Mucosa of descending colon (tissue), 3 donors: Measurements from ENCODE around the gene ACVR1B. TPM values are rescaled to one million over a fixed set of nuclear protein-coding genes. Genes with fewer than 3 reads are reported as not detected.

Source experiments
- ATAC-seq: fragments of 200-7000 bp; cut with Tn5 transposase; one replicate; pipeline ENCODE4 v1.9.1; 2020; ENCODE audit warnings: mild to moderate bottlenecking, moderate library complexity
- DNase-seq, 3 donors: peaks; one replicate each; pipeline ENCODE4 v3.0.0-alpha.2; 2020
- H3K36me3 ChIP-seq: fragments of 200-600 bp; one replicate; pipeline ENCODE4 v1.8.0; 2021; ENCODE audit warnings: low read depth, mild to moderate bottlenecking
- H3K4me1 ChIP-seq: fragments of 200-600 bp; one replicate; pipeline ENCODE4 v1.8.0; 2021; ENCODE audit warnings: low read depth, mild to moderate bottlenecking
- H3K4me3 ChIP-seq: fragments of 200-600 bp; one replicate; pipeline ENCODE4 v1.8.0; 2021; ENCODE audit warnings: mild to moderate bottlenecking
- H3K9me3 ChIP-seq: fragments of 200-600 bp; one replicate; pipeline ENCODE4 v1.8.0; 2021; ENCODE audit warnings: mild to moderate bottlenecking
- intact Hi-C, 2 donors: fragments of 100-400 bp; cut with DNase I in 1 of 2; cut with micrococcal nuclease in 1 of 2; formaldehyde crosslinking; loops; one replicate each; pipeline versions ENCODE4 v1.11.0 to v1.11.1; 2022; cut with DNase I, micrococcal nuclease
- long read RNA-seq, 2 donors: library from polyadenylated mRNA; unstranded; transcript quantifications; one replicate each; pipeline ENCODE4 v2.0.0, GENCODE V29; 2019 to 2021
- total RNA-seq, 3 donors: library from RNA; stranded (reverse); fragmentation: NEBNext Ultra II Directional in 2 of 3; extraction: Animal tissue kit (Norgen Biotek cat#: 25700) in 2 of 3; gene quantifications; one replicate each; pipeline versions ENCODE4 v1.2.1 to v1.2.4, GENCODE V29; 2021 to 2023
- TF ChIP-seq, protein P1 (sequence below): fragments of 200-600 bp; IDR thresholded peaks from one replicate; pipeline ENCODE4 v1.8.0; 2022; ENCODE audit warnings: antibody characterized with exemption, mild to moderate bottlenecking
- donor health status: DM: no; HTN: no; CAD: no; lungs with moderate emphysema.
- donor health status: DM: no; HTN: no; CAD: no.
- donor health status: DM: no; HTN: yes; CAD: no.

ACVR1B gene
- 10 to 100 TPM; 42.4 to 95.7 (median 77.3) TPM for total RNA-seq
- long read RNA-seq, donor 1, full-length matches to known transcripts = 5 of 8 reads
- long read RNA-seq, donor 1, partial matches to known transcripts = 1 of 8 reads
- long read RNA-seq, donor 1, other reads (novel, unspliced or antisense) = 2 of 8 reads
- long read RNA-seq, donor 2, partial matches to known transcripts = 2 of 6 reads
- long read RNA-seq, donor 2, other reads (novel, unspliced or antisense) = 4 of 6 reads

GRCh38 chr12:51951199-51951842, at the start of gene ACVR1B:
Gene ACVR1B (plus strand): TSS chr12:51951699. CDS start chr12:51951744, 45 bp downstream.
- DNase-seq (peak; percentile 94 to 95 (median 94)), ATAC-seq (peak; percentile 84)
- H3K4me3 ChIP-seq = peak within 1 kb of the TSS; percentile 96
- TF ChIP-seq, protein P1, sequence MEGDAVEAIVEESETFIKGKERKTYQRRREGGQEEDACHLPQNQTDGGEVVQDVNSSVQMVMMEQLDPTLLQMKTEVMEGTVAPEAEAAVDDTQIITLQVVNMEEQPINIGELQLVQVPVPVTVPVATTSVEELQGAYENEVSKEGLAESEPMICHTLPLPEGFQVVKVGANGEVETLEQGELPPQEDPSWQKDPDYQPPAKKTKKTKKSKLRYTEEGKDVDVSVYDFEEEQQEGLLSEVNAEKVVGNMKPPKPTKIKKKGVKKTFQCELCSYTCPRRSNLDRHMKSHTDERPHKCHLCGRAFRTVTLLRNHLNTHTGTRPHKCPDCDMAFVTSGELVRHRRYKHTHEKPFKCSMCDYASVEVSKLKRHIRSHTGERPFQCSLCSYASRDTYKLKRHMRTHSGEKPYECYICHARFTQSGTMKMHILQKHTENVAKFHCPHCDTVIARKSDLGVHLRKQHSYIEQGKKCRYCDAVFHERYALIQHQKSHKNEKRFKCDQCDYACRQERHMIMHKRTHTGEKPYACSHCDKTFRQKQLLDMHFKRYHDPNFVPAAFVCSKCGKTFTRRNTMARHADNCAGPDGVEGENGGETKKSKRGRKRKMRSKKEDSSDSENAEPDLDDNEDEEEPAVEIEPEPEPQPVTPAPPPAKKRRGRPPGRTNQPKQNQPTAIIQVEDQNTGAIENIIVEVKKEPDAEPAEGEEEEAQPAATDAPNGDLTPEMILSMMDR = no peak
- H3K4me1 ChIP-seq = peaks cover 23% of the 10 kb centered on the region
- no peaks in the 10 kb centered on the region for H3K9me3 ChIP-seq
- H3K36me3 ChIP-seq = no peaks in the 10 kb centered on the region
- intact Hi-C loops = no loop called here

DNA sequence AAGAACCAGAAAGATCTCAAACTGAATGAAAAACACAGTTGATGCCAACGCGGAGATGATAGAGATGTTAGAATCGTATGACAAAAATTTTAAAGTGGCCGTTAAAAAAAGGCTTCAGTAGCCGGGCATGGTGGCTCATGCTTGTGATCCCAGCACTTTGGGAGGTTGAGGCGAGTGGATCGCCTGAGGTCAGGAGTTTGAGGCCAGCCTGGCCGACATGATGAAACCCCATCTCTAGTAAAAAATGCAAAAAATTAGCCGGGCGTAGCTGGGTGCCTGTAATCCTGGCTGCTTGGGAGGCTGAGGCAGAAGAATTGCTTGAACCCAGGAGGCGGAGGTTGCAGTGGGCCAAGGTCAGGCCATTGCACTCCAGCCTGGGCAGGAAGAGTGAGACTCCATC, 49.6 kb upstream of the ACVR1B start:
- no peaks in the 10 kb centered on the region for H3K9me3 ChIP-seq
- no peaks in the 10 kb centered on the region for H3K36me3 ChIP-seq
- H3K4me3 ChIP-seq = no peak overlapping the region
- DNase-seq = no peak
- intact Hi-C loops = no loop called here
- peaks cover 27% of the 10 kb centered on the region for H3K4me1 ChIP-seq
- no peak for ATAC-seq
- TF ChIP-seq, protein P1 = no peak

GRCh38 chr12:51904951-51905470, 46.5 kb upstream of the ACVR1B start:
- H3K36me3 ChIP-seq = no peaks in the 10 kb centered on the region
- TF ChIP-seq, protein P1 = no peak
- intact Hi-C loops = no loop called here
- H3K4me3 ChIP-seq = no peak overlapping the region
- DNase-seq (peak in 2 of 3 donors; percentile 21 to 30), ATAC-seq (no peak)
- H3K4me1 ChIP-seq = peaks cover 30% of the 10 kb centered on the region
- no peaks in the 10 kb centered on the region for H3K9me3 ChIP-seq

DNA sequence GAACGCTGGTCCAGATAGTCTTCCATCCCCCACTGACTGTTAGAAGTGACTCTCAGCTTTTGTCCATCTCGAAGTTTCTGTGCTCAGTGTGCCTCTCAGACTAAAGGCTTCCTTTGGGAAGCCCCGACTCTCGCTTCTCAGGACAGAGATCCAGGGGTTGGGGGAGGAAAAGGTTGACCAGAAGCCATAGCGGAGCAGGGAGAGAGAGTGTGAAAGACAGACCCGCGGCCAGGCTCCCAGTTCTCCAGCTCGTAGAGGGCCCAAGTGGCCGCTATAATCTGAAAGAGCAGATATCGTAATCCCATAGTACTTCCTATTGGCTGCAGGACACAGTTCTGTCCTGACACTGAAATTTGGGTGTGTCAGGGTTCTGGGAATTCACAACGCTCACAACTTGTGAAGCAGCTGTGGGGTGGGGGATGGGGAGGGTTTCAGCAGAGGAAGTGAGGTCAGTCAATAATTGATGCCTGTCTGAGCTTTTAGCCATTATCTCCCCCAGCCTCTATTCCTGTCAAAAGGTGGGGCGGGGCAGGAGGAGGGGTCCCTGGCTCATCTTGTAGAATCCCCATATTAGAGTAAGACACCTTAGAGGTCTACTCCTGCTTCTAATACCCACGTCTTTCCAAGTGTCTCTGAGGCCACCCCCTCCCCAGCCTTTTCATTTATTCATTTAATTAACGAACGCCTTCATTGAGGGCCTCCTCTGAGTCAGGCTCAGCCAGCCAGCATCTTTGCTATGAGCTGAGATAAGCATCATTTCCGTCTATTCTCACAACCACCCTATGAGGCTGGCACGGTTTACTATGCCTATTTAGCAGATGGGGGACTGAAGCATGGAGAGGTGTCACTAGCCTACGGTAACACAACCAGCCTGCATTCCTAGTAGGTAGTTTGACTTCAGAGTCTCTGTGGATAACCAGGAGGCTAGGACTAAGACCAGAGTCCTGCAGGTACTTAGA, 45.7 kb upstream of the ACVR1B start:
- peak; percentile 67 for ATAC-seq
- Histone ChIP-seq H3K36me3 (no peaks in the 10 kb centered on the region), H3K9me3 (no peaks in the 10 kb centered on the region), H3K4me1 (peaks cover 37% of the 10 kb centered on the region), H3K4me3 (no peak overlapping the region)
- DNase-seq = peak; percentile 72 to 85 (median 81)
- TF ChIP-seq, protein P1 = no peak
- intact Hi-C loops = no loop called here

- DNase-seq (no peak), ATAC-seq (peak; percentile 20)
- Histone ChIP-seq H3K9me3 (no peaks in the 10 kb centered on the region), H3K4me3 (peak overlapping the region; percentile 57), H3K4me1 (peaks cover 32% of the 10 kb centered on the region), H3K36me3 (no peaks in the 10 kb centered on the region)
- TF ChIP-seq, protein P1 = no peak
- intact Hi-C loops = no loop called here
These were observed 44.9 kb upstream of the ACVR1B start for GRCh38 chr12:51906430-51907082.
